Fibroblast of the aortic adventitia (primary cell): ENCODE results near the gene RAPGEF2. TPM values are rescaled to one million over a fixed set of nuclear protein-coding genes. Genes with fewer than 3 reads are reported as not detected.
"Not testable (repeated sequence)": the region's sequence is repeated elsewhere in the genome, so short reads cannot be mapped to it uniquely, and the experiment has no call there.

Experiments
- DNase-seq: peaks from one replicate; pipeline ENCODE4 v3.0.0-alpha.2; 2010; ENCODE audit warnings: low read depth
- H3K4me3 ChIP-seq: 2 replicates; pipeline ENCODE4 v1.5.1; 2011; ENCODE audit warnings: low read depth, mild to moderate bottlenecking, control low read depth, low read length, moderate library complexity
- CTCF ChIP-seq: IDR thresholded peaks from 2 replicates; pipeline ENCODE4 v1.5.1; 2011; ENCODE audit warnings: mild to moderate bottlenecking, low read length, control low read depth, inconsistent platforms; ENCODE audit not compliant: insufficient read depth
- total RNA-seq: library from RNA; depleted of rRNA; stranded (reverse); fragments of >200 nt; gene quantifications from 2 replicates; pipeline ENCODE4 v1.2.3, GENCODE V29; 2012; ENCODE audit warnings: low replicate concordance

RAPGEF2 gene
- total RNA-seq, 1 donor: 44.0 TPM

GRCh38 chr4:159177265-159178150 lies 74.6 kb downstream of the RAPGEF2 start:
- no peak for DNase-seq
- no peak for TF ChIP-seq CTCF
- no peak overlapping the region for H3K4me3 ChIP-seq

DNA sequence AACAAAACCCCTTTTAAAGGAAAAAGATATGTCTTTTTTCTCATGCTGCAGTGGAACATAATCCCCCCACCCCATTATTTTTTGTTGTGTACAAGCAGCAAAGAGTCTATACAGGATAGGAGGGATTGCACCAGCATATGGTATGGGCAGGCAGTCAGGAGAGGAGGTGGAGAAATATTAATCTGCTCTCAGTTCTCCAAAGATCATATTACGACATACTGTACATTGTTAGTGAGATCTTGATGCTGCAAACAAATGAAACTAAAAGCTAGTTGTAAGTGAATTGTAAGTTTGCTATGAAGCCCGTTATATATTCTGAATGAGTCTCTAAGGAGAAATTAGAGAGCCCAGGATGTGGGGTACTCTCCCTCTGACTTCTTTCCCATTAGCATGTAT lies 75.3 kb downstream of the RAPGEF2 start:
- TF ChIP-seq CTCF: no peak
- DNase-seq: peak; percentile 71
- H3K4me3 ChIP-seq: no peak overlapping the region

GRCh38 chr4:159178979-159179969 lies 76.4 kb downstream of the RAPGEF2 start:
- H3K4me3 ChIP-seq: no peak overlapping the region
- DNase-seq: peak; percentile 22
- TF ChIP-seq CTCF: no peak

DNA sequence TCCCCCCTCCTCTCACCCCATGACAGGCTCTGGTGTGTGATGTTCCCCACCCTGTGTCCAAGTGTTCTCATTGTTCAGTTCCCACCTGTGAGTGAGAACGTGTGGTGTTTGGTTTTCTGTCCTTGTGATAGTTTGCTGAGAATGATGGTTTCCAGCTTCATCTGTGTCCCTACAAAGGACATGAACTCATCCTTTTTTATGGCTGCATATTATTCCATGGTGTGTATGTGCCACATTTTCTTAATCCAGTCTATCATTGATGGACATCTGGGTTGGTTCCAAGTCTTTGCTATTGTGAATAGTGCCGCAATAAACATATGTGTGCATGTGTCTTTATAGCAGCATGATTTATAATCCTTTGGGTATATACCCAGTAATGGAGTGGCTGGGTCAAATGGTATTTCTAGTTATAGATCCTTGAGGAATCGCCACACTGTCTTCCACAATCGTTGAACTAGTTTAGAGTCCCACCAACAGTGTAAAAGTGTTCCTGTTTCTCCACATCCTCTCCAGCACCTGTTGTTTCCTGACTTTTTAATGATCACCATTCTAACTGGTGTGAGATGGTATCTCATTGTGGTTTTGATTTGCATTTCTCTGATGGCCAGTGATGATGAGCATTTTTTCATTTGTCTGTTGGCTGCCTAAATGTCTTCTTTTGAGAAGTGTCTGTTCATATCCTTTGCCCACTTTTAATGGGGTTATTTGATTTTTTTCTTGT lies 81.2 kb downstream of the RAPGEF2 start:
- DNase-seq, H3K4me3 ChIP-seq: not testable (repeated sequence)

- TF ChIP-seq CTCF: no peak
- DNase-seq: no peak
Observed at GRCh38 chr4:159185591-159186023, 82.7 kb downstream of the RAPGEF2 start.

DNA sequence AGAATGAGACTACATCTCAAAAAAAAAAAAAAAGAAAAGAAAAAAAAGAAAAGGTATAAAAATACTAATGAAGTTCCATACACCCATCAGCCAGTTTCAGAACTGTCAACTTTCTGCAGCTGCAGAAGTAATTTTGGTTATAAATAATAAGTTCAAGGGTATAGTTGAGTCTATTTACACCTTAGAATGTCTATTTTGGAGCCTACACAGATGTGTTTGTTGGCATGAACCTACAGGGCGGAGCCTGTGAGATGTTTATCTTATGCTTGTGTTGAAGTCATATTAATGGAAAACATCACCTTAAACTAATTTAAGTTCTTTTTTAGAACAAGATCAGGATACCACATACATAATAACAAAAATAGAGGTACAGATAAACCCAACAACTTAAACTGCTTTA lies 85.8 kb downstream of the RAPGEF2 start:
- no peak for DNase-seq
- no peak overlapping the region for H3K4me3 ChIP-seq
- no peak for TF ChIP-seq CTCF

More at GRCh38 chr4:159185591-159186023, 82.7 kb downstream of the RAPGEF2 start:
- H3K4me3 ChIP-seq: no peak overlapping the region
